ENCODE data around the gene TRAPPC3L. TPM values are rescaled to one million over a fixed set of nuclear protein-coding genes. Genes with fewer than 3 reads are reported as not detected.

The TRAPPC3L gene
- total and polyA plus RNA-seq, 2 of the 13 experiments (the other 11 are each of a cell fraction or from before 2014, with no cell fraction given) = not detected

DNA sequence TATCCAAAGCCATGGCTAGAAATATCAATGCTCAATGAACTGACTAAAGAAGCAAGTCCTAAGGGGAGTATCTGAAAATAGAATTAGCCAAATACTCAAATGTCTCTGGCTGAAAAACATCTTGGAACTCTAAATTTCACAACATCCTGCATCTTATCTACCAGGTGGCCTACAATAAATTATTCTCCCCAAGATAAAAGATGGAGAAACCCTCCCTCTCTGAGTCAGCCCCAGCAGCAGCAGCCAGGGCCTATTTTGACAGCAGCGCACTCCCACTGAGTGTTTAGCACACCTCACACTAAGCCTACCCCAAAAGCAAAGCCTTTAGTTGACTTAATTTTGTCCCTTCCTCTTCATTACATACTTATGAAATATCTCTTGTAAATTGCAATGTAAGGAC lies 78.4 kb downstream of the TRAPPC3L start:
- Histone ChIP-seq H3K4me1 (ENCODE audit: insufficient read depth, low read length) (no peaks in the 10 kb centered on the region), H3K79me2 (ENCODE audit: insufficient read depth, low read length) (no peaks in the 10 kb centered on the region), H3K4me3 (replicated peaks in 1 of 3; ENCODE audit: insufficient read depth in 1 of 3, low read depth in 2 of 3, low read length in 3 of 3) (no peak overlapping the region), H3K9me3 (ENCODE audit: low read length) (no peaks in the 10 kb centered on the region), H4K20me1 (ENCODE audit: insufficient read depth, low read length) (no peaks in the 10 kb centered on the region), H3K36me3 (replicated peaks in 1 of 2; ENCODE audit: control insufficient read depth in 1 of 2, insufficient read depth in 2 of 2, low read length in 2 of 2) (no peaks in the 10 kb centered on the region), H3K4me2 (ENCODE audit: low read depth, low read length) (no peak overlapping the region), H3K9ac (ENCODE audit: insufficient read depth, low read depth, low read length) (no peak overlapping the region), H2AFZ (ENCODE audit: low read length) (no peak overlapping the region), H3K27ac (ENCODE audit: extremely low read length, insufficient read depth, low read length) (no peak overlapping the region), H3K27me3 (ENCODE audit: control insufficient read depth in 1 of 2, insufficient read depth in 2 of 2, low read length in 2 of 2) (peaks cover 0 to 23% of the 10 kb centered on the region in 2 experiments; a peak in 3 of 5 replicates)
- intact Hi-C loops (cut with micrococcal nuclease; ENCODE audit: unreplicated experiment) (no loop called here), in situ Hi-C loops (cut with HindIII; ENCODE audit: extremely low pct_ligation_motif_present, low pct_unique_long_range_greater_than_20kb) (no loop called here)
- FAIRE-seq (no peak), ATAC-seq (no peak), DNase-seq (ENCODE audit: low spot score) (no peak)
- CTCF ChIA-PET (ENCODE audit: low intra/inter-chr PET ratio, low total read pairs) = no interaction called here
- no TSS peak for BruUV-seq (replicated peaks)
- no peak for TF ChIP-seq KDM6A (CRISPR knock-in tag; IDR thresholded peaks at IDR 0.05; ENCODE audit: low read depth)
- TF ChIP-seq ZNF432 (CRISPR knock-in tag; IDR thresholded peaks at IDR 0.05; ENCODE audit: borderline replicate concordance) = no peak
- no peak for TF ChIP-seq ZNF136 (CRISPR knock-in tag; IDR thresholded peaks at IDR 0.05; ENCODE audit: low read depth)
- no peak for TF ChIP-seq ZNF556 (CRISPR knock-in tag; IDR thresholded peaks at IDR 0.05; ENCODE audit: borderline replicate concordance)
- 46% methylated on average over 1 of the region's 1 CpG for WGBS (ENCODE audit: low lambda C conversion rate)
- POLR2A ChIA-PET = no interaction called here

DNA sequence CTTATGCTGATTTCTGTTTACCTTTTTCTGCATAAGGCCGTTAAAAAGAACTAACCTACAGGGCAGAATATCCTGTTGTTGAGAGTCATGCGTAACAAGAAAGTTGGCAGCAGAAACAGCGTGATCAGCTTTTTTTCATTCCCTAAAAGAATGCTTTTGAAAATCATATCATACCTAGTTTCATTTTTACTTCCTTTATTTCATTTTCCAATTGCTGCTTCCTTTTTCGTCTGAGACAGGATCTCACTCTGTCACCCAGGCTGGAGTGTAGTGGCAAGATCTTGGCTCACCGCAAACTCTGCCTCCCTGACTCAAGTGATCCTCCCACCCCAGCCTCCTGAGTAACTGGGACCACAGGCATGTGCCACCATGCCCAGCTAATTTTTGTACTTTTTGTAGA lies 80.2 kb downstream of the TRAPPC3L start:
- 49% methylated on average over 5 of the region's 5 CpGs for WGBS (ENCODE audit: low lambda C conversion rate)
- Histone ChIP-seq H3K9me3 (ENCODE audit: low read length) (no peaks in the 10 kb centered on the region), H3K4me3 (replicated peaks in 1 of 3; ENCODE audit: insufficient read depth in 1 of 3, low read depth in 2 of 3, low read length in 3 of 3) (no peak overlapping the region), H2AFZ (ENCODE audit: low read length) (no peak overlapping the region), H3K27ac (ENCODE audit: extremely low read length, insufficient read depth, low read length) (no peak overlapping the region), H3K79me2 (ENCODE audit: insufficient read depth, low read length) (no peaks in the 10 kb centered on the region), H3K4me1 (ENCODE audit: insufficient read depth, low read length) (no peaks in the 10 kb centered on the region), H3K27me3 (ENCODE audit: control insufficient read depth in 1 of 2, insufficient read depth in 2 of 2, low read length in 2 of 2) (peaks cover 0 to 23% of the 10 kb centered on the region in 2 experiments; a peak in 3 of 5 replicates), H3K9ac (ENCODE audit: insufficient read depth, low read depth, low read length) (no peak overlapping the region), H4K20me1 (ENCODE audit: insufficient read depth, low read length) (no peaks in the 10 kb centered on the region), H3K4me2 (ENCODE audit: low read depth, low read length) (no peak overlapping the region), H3K36me3 (replicated peaks in 1 of 2; ENCODE audit: control insufficient read depth in 1 of 2, insufficient read depth in 2 of 2, low read length in 2 of 2) (no peaks in the 10 kb centered on the region)
- DNase-seq (ENCODE audit: low spot score) = no peak
- in situ Hi-C loops (cut with HindIII; ENCODE audit: extremely low pct_ligation_motif_present, low pct_unique_long_range_greater_than_20kb) (no loop called here), intact Hi-C loops (cut with micrococcal nuclease; ENCODE audit: unreplicated experiment) (no loop called here)
- ChIA-PET POLR2A (no interaction called here), CTCF (ENCODE audit: low intra/inter-chr PET ratio, low total read pairs) (no interaction called here)
- no TSS peak for BruUV-seq (replicated peaks)
- FAIRE-seq = no peak
- no peak for ATAC-seq
- peak; percentile 44; the same call in 1 of the 2 replicates for TF ChIP-seq MAFF (IDR thresholded peaks at IDR 0.05; ENCODE audit: low read depth, low read length)
- TF ChIP-seq ZNF713 (CRISPR knock-in tag; IDR thresholded peaks at IDR 0.05) = no peak
- TF ChIP-seq ZNF670 (CRISPR knock-in tag; IDR thresholded peaks at IDR 0.05; ENCODE audit: borderline replicate concordance) = no peak
- TF ChIP-seq, protein P1, sequence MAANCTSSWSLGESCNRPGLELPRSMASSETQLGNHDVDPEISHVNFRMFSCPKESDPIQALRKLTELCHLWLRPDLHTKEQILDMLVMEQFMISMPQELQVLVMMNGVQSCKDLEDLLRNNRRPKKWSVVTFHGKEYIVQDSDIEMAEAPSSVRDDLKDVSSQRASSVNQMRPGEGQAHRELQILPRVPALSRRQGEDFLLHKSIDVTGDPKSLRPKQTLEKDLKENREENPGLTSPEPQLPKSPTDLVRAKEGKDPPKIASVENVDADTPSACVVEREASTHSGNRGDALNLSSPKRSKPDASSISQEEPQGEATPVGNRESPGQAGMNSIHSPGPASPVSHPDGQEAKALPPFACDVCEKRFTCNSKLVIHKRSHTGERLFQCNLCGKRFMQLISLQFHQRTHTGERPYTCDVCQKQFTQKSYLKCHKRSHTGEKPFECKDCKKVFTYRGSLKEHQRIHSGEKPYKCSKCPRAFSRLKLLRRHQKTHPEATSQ (CRISPR knock-in tag; IDR thresholded peaks at IDR 0.05; ENCODE audit: borderline replicate concordance) = no peak
- peak; percentile 62 to 68 for TF ChIP-seq MAFK (conservative IDR thresholded peaks at IDR 0.05 in 1 of 2, IDR thresholded peaks at IDR 0.05 in 1 of 2; ENCODE audit: low read length in 2 of 2)
- TF ChIP-seq SRSF9 (IDR thresholded peaks at IDR 0.05; ENCODE audit: borderline replicate concordance, insufficient read depth, low read depth, low read length, poor library complexity, severe bottlenecking) = no peak
- no peak for TF ChIP-seq JDP2 (CRISPR knock-in tag; IDR thresholded peaks at IDR 0.05; ENCODE audit: borderline replicate concordance)
- no peak for TF ChIP-seq CEBPB (IDR thresholded peaks at IDR 0.05; ENCODE audit: borderline replicate concordance, low read depth, low read length)
- TF ChIP-seq DNMT3B (CRISPR knock-in tag; conservative IDR thresholded peaks at IDR 0.05) = no peak
- TF ChIP-seq, protein P2, sequence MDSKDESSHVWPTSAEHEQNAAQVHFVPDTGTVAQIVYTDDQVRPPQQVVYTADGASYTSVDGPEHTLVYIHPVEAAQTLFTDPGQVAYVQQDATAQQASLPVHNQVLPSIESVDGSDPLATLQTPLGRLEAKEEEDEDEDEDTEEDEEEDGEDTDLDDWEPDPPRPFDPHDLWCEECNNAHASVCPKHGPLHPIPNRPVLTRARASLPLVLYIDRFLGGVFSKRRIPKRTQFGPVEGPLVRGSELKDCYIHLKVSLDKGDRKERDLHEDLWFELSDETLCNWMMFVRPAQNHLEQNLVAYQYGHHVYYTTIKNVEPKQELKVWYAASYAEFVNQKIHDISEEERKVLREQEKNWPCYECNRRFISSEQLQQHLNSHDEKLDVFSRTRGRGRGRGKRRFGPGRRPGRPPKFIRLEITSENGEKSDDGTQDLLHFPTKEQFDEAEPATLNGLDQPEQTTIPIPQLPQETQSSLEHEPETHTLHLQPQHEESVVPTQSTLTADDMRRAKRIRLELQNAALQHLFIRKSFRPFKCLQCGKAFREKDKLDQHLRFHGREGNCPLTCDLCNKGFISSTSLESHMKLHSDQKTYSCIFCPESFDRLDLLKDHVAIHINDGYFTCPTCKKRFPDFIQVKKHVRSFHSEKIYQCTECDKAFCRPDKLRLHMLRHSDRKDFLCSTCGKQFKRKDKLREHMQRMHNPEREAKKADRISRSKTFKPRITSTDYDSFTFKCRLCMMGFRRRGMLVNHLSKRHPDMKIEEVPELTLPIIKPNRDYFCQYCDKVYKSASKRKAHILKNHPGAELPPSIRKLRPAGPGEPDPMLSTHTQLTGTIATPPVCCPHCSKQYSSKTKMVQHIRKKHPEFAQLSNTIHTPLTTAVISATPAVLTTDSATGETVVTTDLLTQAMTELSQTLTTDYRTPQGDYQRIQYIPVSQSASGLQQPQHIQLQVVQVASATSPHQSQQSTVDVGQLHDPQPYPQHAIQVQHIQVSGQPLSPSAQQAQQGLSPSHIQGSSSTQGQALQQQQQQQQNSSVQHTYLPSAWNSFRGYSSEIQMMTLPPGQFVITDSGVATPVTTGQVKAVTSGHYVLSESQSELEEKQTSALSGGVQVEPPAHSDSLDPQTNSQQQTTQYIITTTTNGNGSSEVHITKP (CRISPR knock-in tag; IDR thresholded peaks at IDR 0.05; ENCODE audit: low read depth) = no peak

Measured in HepG2 (cell line).